ENCODE data around the gene EIF4E2. TPM values are rescaled to one million over a fixed set of nuclear protein-coding genes. Genes with fewer than 3 reads are reported as not detected.

The EIF4E2 gene
- total and polyA plus RNA-seq, 2 experiments from 2014 or later = 53.2 to 85.5 TPM

DNA sequence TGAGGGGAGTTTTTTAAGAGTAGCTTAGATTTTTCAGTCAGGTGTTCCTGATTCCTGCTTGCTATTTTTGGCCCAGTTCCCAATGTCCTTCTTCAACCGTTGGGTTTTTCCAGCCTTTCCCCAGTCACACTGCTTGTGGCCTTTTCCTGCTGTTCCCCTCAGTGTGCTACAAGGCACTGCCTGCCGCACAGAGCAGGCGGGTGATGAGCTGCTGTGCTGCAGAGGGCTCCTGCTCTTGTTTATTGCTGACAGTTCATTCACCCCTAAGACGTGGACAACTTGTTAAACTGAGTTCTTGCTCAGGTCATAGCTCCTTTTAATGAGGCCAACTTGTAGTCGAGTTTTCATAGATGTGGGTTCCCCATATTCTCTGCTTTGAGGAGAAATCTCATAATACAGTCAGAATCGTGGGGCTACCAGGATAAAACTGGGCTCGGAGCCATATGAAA lies 20.6 kb downstream of the EIF4E2 start:
- TF ChIP-seq, protein P1, sequence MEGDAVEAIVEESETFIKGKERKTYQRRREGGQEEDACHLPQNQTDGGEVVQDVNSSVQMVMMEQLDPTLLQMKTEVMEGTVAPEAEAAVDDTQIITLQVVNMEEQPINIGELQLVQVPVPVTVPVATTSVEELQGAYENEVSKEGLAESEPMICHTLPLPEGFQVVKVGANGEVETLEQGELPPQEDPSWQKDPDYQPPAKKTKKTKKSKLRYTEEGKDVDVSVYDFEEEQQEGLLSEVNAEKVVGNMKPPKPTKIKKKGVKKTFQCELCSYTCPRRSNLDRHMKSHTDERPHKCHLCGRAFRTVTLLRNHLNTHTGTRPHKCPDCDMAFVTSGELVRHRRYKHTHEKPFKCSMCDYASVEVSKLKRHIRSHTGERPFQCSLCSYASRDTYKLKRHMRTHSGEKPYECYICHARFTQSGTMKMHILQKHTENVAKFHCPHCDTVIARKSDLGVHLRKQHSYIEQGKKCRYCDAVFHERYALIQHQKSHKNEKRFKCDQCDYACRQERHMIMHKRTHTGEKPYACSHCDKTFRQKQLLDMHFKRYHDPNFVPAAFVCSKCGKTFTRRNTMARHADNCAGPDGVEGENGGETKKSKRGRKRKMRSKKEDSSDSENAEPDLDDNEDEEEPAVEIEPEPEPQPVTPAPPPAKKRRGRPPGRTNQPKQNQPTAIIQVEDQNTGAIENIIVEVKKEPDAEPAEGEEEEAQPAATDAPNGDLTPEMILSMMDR (IDR thresholded peaks at IDR 0.05; ENCODE audit: low read depth, low read length) = no peak
- DNase-seq (ENCODE audit: low read depth in 1 of 2, low spot score in 1 of 2) = peak in 1 of 2 donors; percentile 13
- no peaks in the 10 kb centered on the region for H3K9me3 ChIP-seq (ENCODE audit: low read depth)
- H3K27ac ChIP-seq = no peak overlapping the region
- H3K4me1 ChIP-seq (ENCODE audit: low read depth) = no peaks in the 10 kb centered on the region
- no peak overlapping the region for H3K4me3 ChIP-seq
- peaks cover 50% of the 10 kb centered on the region for H3K36me3 ChIP-seq
- no peaks in the 10 kb centered on the region for H3K27me3 ChIP-seq

DNA sequence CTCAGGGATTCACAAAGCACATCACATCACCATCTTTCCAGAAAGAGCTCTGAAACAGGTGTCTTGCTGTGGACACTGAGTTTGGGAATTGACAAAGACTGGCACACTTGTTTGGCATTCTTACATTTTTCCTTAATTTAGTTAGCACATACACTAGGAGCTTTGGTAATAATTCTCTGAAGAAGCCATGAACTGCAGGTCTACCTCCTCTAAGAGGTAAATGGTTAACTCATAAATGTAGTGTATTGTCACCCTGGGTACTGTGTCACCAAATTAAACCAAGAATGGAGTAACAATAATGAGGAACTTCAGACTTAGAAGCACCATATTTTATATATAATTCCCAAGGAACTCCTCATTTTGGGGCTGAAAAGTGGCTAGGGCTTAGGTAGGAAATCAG lies 22.6 kb downstream of the EIF4E2 start:
- Histone ChIP-seq H3K4me1 (ENCODE audit: low read depth) (no peaks in the 10 kb centered on the region), H3K36me3 (peaks cover 35% of the 10 kb centered on the region), H3K27me3 (no peaks in the 10 kb centered on the region), H3K9me3 (ENCODE audit: low read depth) (no peaks in the 10 kb centered on the region), H3K27ac (no peak overlapping the region), H3K4me3 (no peak overlapping the region)
- TF ChIP-seq, protein P1 (IDR thresholded peaks at IDR 0.05; ENCODE audit: low read depth, low read length) = no peak
- DNase-seq (ENCODE audit: low read depth in 1 of 2, low spot score in 1 of 2) = no peak

DNA sequence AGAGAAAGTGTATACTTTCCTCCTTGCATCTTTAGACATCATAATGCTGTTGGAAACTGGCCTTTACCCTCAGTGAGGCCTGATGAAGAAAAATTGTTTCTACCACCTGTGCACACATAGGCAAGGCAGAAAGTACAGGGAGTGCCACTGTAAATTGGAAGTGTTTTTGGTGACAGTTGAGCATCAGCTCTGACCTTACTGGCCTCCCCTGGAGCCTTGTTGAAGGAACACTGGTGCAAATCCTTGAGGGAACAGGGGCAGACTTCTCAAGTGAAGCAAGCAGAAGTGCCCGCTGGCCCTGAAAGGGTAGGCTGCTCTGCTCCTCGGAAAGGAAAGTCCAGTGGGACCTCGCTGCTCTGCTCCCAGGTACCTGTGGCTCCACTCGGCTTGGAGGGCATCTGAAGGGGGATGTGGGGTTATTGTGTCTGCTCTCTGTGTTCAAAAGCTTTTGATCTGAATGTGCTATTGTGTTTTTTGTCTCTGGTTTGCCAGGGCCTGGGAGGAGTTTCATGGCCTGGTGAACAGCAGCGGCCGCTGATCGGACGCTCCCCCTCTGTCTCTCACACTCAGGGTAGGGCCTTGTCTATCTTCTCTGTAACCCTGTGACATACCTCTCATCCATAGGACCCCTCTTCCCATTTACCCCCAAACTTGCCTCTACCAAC lies 23.4 kb downstream of the EIF4E2 start:
- Histone ChIP-seq H3K27me3 (no peaks in the 10 kb centered on the region), H3K4me3 (no peak overlapping the region), H3K9me3 (ENCODE audit: low read depth) (no peaks in the 10 kb centered on the region), H3K27ac (no peak overlapping the region), H3K4me1 (ENCODE audit: low read depth) (no peaks in the 10 kb centered on the region), H3K36me3 (peaks cover 28% of the 10 kb centered on the region)
- DNase-seq (ENCODE audit: low read depth in 1 of 2, low spot score in 1 of 2) = no peak
- TF ChIP-seq, protein P1 (IDR thresholded peaks at IDR 0.05; ENCODE audit: low read depth, low read length) = no peak

- H3K36me3 ChIP-seq = peaks cover 24% of the 10 kb centered on the region
- TF ChIP-seq, protein P1 (IDR thresholded peaks at IDR 0.05; ENCODE audit: low read depth, low read length) = no peak
- no peaks in the 10 kb centered on the region for H3K4me1 ChIP-seq (ENCODE audit: low read depth)
- no peaks in the 10 kb centered on the region for H3K9me3 ChIP-seq (ENCODE audit: low read depth)
- H3K4me3 ChIP-seq = no peak overlapping the region
- H3K27ac ChIP-seq = no peak overlapping the region
- no peaks in the 10 kb centered on the region for H3K27me3 ChIP-seq
- no peak for DNase-seq (ENCODE audit: low read depth in 1 of 2, low spot score in 1 of 2)
Observed at GRCh38 chr2:232574674-232575403, 24.4 kb downstream of the EIF4E2 start.

GRCh38 chr2:232575404-232575746 lies 24.9 kb downstream of the EIF4E2 start:
- Histone ChIP-seq H3K9me3 (ENCODE audit: low read depth) (no peaks in the 10 kb centered on the region), H3K36me3 (peaks cover 20% of the 10 kb centered on the region), H3K4me1 (ENCODE audit: low read depth) (no peaks in the 10 kb centered on the region), H3K27ac (no peak overlapping the region), H3K4me3 (no peak overlapping the region), H3K27me3 (no peaks in the 10 kb centered on the region)
- no peak for DNase-seq (ENCODE audit: low read depth in 1 of 2, low spot score in 1 of 2)
- TF ChIP-seq, protein P1 (IDR thresholded peaks at IDR 0.05; ENCODE audit: low read depth, low read length) = no peak

Data from cardiac muscle cell (in vitro differentiated cells and primary cell).